ENCODE data around the gene ZSWIM8.
A peak's percentile ranks its signal among the peaks of the same experiment; 100 is the strongest.

ZSWIM8 gene

DNA sequence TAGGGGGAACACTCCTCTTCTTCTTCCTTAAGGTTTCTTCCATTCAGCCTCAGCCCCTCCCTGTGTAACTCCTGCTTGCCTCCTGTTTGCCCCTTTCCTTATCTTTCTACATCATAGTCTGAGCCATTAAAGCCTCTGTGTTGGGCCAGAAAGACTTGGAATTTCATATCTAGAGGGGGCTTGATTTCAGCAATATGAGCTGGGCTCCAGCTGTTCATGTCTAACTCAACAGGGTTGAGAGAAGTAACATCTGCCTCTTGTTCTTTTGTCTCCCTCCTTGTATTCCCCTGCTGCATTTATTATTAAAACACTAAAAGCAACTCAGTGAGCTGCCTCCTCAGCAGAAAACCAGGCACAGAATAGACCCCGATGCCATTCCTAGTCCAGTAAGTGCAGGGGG is 23.6 kb upstream of the ZSWIM8 start:
- Mint-ChIP-seq H3K36me3 (ENCODE audit: insufficient read depth) (peaks cover 65% of the 10 kb centered on the region), H3K27me3 (no peaks in the 10 kb centered on the region), H3K27ac (ENCODE audit: low read depth) (peak overlapping the region; percentile 92), H3K4me3 (peak overlapping the region; percentile 52), H3K4me1 (peaks cover 79% of the 10 kb centered on the region), H3K9me3 (no peaks in the 10 kb centered on the region)
- DNase-seq (ENCODE audit: low spot score in 2 of 2) (no peak), ATAC-seq (replicated peaks; ENCODE audit: extremely low read depth, poor library complexity, severe bottlenecking) (no peak)

DNA sequence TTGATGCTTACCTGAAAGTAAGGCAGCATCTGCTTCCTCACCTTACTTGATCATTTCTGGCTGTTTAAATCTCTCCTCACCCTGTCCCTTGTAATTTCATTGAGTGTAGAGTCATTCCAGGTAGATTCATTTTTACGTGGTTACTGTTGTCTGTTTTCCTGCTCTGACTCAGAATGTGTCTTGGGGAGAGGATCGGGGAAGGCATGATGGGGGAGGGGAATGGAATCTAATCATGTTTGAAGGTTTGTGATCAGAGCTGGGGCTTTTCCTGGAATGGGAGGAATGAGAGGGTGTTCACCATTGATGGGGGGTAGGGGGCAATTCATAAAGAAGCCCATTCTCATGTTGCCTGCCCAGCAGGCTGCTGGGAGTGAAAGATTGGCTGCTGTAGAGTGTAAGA is 22.5 kb upstream of the ZSWIM8 start:
- ATAC-seq (replicated peaks; ENCODE audit: extremely low read depth, poor library complexity, severe bottlenecking) (no peak), DNase-seq (ENCODE audit: low spot score in 2 of 2) (no peak)
- H3K36me3 Mint-ChIP-seq (ENCODE audit: insufficient read depth): peaks cover 67% of the 10 kb centered on the region
- no peaks in the 10 kb centered on the region for H3K9me3 Mint-ChIP-seq
- H3K4me1 Mint-ChIP-seq: peaks cover 73% of the 10 kb centered on the region
- H3K4me3 Mint-ChIP-seq: peak overlapping the region; percentile 43
- no peaks in the 10 kb centered on the region for H3K27me3 Mint-ChIP-seq
- peak overlapping the region; percentile 92 for H3K27ac Mint-ChIP-seq (ENCODE audit: low read depth)

DNA sequence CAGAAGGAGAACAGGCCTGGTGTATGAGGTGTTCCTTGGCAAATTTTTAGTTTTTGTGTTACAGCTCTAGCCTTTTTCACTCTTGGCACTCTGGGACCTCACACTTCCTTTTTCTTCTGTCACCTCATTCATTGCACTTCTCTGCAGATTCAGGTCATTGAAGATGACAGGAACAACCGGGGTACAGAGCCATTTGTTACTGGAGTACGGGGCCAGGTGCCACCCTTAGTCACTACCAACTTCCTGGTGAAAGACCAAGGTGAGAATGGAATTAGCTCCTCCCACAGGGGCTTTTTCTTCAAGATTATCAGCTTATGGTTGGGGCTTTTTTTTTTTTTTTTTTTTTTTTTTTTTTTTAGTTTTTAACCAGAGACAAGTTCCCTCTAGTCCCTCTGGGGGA is 22.1 kb upstream of the ZSWIM8 start:
- peak in 1 of 2 donors; percentile 32 for DNase-seq (ENCODE audit: low spot score in 2 of 2)
- Mint-ChIP-seq H3K4me3 (peak overlapping the region; percentile 43), H3K27me3 (no peaks in the 10 kb centered on the region), H3K27ac (ENCODE audit: low read depth) (peak overlapping the region; percentile 92), H3K4me1 (peaks cover 68% of the 10 kb centered on the region), H3K36me3 (ENCODE audit: insufficient read depth) (peaks cover 72% of the 10 kb centered on the region), H3K9me3 (no peaks in the 10 kb centered on the region)
- no peak for ATAC-seq (replicated peaks; ENCODE audit: extremely low read depth, poor library complexity, severe bottlenecking)

DNA sequence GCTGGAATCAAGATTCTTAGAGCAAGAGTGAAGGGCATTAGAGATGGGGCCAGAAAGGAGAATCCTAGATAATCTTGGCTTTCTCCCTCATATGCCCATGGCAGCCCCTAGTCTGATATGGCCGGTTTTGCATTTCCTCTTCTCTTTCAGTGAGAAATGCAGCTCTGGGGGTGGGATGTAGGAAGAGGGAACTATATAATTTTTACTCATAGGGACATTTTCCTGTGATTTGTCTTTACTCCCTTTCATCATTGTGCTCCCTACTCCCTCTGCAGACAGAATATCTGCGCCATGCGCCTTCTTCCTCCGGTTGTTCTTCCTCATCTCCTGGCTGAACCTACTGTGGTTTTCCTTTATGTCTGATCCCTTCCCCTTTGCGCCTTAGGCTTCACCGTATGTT is 20.3 kb upstream of the ZSWIM8 start:
- Mint-ChIP-seq H3K27me3 (no peaks in the 10 kb centered on the region), H3K4me1 (peaks cover 66% of the 10 kb centered on the region), H3K27ac (ENCODE audit: low read depth) (no peak overlapping the region), H3K36me3 (ENCODE audit: insufficient read depth) (peaks cover 78% of the 10 kb centered on the region), H3K4me3 (no peak overlapping the region), H3K9me3 (no peaks in the 10 kb centered on the region)
- ATAC-seq (replicated peaks; ENCODE audit: extremely low read depth, poor library complexity, severe bottlenecking) (no peak), DNase-seq (ENCODE audit: low spot score in 2 of 2) (no peak)

DNA sequence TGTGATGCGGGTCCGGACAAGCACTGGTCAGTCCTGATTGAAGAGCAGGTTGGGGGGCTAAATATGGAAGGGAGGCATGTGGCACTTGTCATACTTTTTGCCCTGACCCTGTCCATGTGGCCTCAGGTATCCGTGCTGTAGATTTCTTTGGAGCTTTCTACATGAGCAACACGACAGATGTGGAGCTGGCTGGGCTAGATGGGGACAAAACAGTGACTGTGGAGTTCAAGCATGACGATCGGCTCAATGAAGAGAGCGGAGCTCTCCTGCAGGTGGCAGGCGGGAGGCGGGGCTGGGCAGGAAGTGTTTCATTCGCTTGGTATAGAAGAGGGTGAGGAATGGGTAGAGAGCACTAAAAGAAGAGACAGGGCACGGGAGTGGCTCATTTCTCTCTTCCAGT is 16.5 kb upstream of the ZSWIM8 start:
- Mint-ChIP-seq H3K4me1 (peaks cover 56% of the 10 kb centered on the region), H3K27ac (ENCODE audit: low read depth) (peak overlapping the region; percentile 48), H3K4me3 (peak overlapping the region; percentile 19), H3K27me3 (no peaks in the 10 kb centered on the region), H3K36me3 (ENCODE audit: insufficient read depth) (peaks cover 78% of the 10 kb centered on the region), H3K9me3 (no peaks in the 10 kb centered on the region)
- DNase-seq (ENCODE audit: low spot score in 2 of 2) (peak; percentile 30 to 49), ATAC-seq (replicated peaks; ENCODE audit: extremely low read depth, poor library complexity, severe bottlenecking) (peak; percentile 34)

DNA sequence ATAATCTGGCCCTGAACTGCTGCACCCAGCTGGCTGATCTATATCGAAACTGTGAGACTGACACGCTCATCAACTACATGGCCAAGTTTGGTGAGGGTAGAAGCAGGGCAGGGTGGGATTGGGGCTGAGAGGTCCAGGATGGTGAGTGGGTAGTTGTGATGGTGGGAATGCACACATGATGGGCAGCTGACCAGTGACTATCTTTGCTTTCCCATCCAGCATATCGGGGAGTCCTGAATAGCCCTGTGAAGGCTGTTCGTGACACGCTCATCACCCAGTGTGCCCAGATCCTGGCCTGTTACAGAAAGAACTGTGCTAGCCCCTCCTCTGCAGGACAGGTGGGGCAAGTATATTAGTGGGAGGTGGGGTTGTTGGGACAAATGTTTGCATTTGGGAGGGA is 16.0 kb upstream of the ZSWIM8 start:
- Mint-ChIP-seq H3K4me3 (peak overlapping the region; percentile 19), H3K27me3 (no peaks in the 10 kb centered on the region), H3K4me1 (peaks cover 59% of the 10 kb centered on the region), H3K9me3 (no peaks in the 10 kb centered on the region), H3K36me3 (ENCODE audit: insufficient read depth) (peaks cover 73% of the 10 kb centered on the region), H3K27ac (ENCODE audit: low read depth) (peak overlapping the region; percentile 48)
- ATAC-seq (replicated peaks; ENCODE audit: extremely low read depth, poor library complexity, severe bottlenecking) (no peak), DNase-seq (ENCODE audit: low spot score in 2 of 2) (no peak)

DNA sequence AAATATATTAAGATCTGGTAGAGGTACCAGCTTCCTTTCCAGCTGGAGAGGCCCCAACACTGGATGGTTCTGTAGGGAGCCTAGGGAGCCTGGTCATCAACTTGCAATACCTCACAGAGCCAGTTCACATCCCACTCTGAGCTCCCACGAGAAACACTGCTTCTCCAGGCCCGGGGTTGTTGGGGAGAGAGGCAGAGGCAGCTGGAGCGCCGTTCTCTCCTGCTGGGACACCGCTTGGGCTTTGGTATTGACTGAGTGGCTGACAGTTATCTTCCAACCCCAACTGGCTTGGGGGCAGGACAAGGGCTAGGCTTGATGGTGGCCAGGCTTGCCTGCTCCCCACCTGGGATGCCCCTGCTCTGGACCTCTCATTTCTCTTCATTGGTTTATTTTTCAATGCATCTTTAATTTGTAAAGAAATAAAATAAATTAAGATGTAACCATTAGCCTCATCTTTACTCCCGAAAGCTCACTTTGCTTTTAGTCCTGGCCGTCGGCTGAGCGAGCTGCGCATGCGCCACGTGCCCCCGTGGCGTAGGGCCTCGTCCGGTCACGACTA is 13.6 kb upstream of the ZSWIM8 start:
- DNase-seq (ENCODE audit: low spot score in 2 of 2) (no peak), ATAC-seq (replicated peaks; ENCODE audit: extremely low read depth, poor library complexity, severe bottlenecking) (peak; percentile 38)
- Mint-ChIP-seq H3K27me3 (no peaks in the 10 kb centered on the region), H3K9me3 (no peaks in the 10 kb centered on the region), H3K27ac (ENCODE audit: low read depth) (peak overlapping the region; percentile 89), H3K4me1 (peaks cover 62% of the 10 kb centered on the region), H3K36me3 (ENCODE audit: insufficient read depth) (peaks cover 71% of the 10 kb centered on the region), H3K4me3 (peak overlapping the region; percentile 86)

DNA sequence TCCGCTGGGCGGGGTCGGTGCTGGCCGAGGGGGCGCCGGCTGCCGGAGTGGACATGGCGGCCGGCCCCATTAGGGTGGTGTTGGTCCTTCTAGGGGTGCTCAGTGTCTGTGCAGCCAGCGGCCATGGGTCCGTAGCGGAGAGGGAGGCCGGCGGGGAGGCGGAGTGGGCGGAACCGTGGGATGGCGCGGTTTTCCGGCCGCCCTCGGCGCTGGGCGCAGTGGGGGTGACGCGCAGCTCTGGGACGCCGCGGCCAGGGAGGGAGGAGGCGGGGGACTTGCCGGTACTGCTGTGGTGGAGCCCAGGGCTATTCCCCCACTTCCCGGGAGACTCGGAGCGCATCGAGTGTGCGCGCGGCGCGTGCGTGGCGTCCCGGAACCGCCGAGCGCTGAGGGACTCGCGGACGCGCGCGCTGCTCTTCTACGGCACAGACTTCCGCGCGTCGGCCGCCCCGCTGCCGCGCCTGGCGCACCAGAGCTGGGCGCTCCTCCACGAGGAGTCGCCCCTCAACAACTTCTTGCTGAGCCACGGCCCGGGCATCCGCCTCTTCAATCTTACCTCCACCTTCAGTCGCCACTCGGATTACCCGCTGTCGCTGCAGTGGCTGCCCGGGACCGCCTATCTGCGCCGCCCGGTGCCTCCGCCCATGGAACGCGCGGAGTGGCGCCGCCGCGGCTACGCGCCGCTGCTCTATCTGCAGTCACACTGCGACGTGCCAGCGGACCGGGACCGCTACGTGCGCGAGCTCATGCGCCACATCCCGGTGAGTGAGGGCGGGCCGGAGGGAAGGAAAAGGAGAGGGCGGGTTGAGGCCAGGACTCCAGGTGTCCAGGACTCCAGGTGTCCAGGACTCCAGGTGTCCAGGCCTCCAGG is 12.9 kb upstream of the ZSWIM8 start:
- Mint-ChIP-seq H3K36me3 (ENCODE audit: insufficient read depth) (peaks cover 74% of the 10 kb centered on the region), H3K4me1 (peaks cover 66% of the 10 kb centered on the region), H3K27me3 (no peaks in the 10 kb centered on the region), H3K9me3 (no peaks in the 10 kb centered on the region), H3K4me3 (peak overlapping the region; percentile 86), H3K27ac (ENCODE audit: low read depth) (peak overlapping the region; percentile 89)
- ATAC-seq (replicated peaks; ENCODE audit: extremely low read depth, poor library complexity, severe bottlenecking): peak; percentile 71
- DNase-seq (ENCODE audit: low spot score in 2 of 2): peak; percentile 67 to 70

DNA sequence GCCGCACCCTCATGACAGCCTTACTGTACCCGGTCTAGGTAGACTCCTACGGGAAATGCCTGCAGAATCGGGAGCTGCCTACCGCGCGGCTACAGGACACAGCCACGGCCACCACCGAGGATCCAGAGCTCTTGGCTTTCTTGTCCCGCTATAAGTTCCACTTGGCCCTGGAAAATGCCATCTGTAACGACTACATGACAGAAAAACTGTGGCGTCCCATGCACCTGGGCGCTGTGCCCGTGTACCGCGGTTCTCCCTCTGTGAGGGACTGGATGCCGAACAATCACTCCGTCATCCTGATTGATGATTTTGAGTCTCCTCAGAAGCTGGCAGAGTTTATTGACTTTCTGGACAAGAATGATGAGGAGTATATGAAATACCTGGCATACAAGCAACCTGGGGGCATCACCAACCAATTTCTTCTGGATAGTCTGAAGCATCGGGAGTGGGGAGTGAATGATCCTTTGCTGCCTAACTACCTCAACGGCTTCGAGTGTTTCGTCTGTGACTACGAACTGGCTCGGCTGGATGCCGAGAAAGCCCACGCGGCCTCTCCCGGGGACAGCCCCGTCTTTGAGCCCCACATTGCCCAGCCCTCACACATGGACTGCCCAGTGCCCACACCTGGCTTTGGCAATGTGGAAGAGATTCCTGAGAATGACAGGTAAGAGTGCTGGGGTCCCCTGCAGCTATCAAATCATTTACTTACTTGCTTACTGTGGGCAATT is 12.1 kb upstream of the ZSWIM8 start:
- no peak for DNase-seq (ENCODE audit: low spot score in 2 of 2)

DNA sequence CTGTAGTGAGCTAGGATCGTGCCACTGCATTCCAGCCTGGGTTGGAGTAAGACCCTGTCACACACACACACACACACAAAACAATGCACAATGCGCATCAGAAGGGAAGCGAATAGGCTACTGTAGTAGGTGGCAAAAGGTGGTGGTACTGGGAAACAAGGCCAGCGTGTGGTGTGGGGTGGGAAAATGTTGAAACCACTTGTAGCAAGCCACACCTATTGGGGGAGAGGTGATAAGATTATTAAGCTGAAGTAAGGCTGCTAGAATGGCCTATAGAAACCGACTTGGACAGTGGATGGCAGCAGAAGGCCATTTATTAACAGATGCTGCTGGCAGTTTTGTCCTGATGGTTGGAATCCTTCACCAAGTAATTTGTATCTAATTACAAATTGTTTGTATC is 10.8 kb upstream of the ZSWIM8 start:
- Mint-ChIP-seq H3K4me3 (peak overlapping the region; percentile 86), H3K4me1 (peaks cover 57% of the 10 kb centered on the region), H3K36me3 (ENCODE audit: insufficient read depth) (peaks cover 72% of the 10 kb centered on the region), H3K9me3 (no peaks in the 10 kb centered on the region), H3K27me3 (no peaks in the 10 kb centered on the region), H3K27ac (ENCODE audit: low read depth) (no peak overlapping the region)
- DNase-seq (ENCODE audit: low spot score in 2 of 2) (peak in 1 of 2 donors; percentile 37), ATAC-seq (replicated peaks; ENCODE audit: extremely low read depth, poor library complexity, severe bottlenecking) (peak; percentile 18)

More for the DNA sequence above, 12.1 kb upstream of the ZSWIM8 start:
- ATAC-seq (replicated peaks; ENCODE audit: extremely low read depth, poor library complexity, severe bottlenecking): no peak
- H3K4me1 Mint-ChIP-seq: peaks cover 66% of the 10 kb centered on the region
- H3K9me3 Mint-ChIP-seq: no peaks in the 10 kb centered on the region
- no peaks in the 10 kb centered on the region for H3K27me3 Mint-ChIP-seq
- peak overlapping the region; percentile 86 for H3K4me3 Mint-ChIP-seq
- H3K36me3 Mint-ChIP-seq (ENCODE audit: insufficient read depth): peaks cover 71% of the 10 kb centered on the region
- peak overlapping the region; percentile 89 for H3K27ac Mint-ChIP-seq (ENCODE audit: low read depth)

DNA sequence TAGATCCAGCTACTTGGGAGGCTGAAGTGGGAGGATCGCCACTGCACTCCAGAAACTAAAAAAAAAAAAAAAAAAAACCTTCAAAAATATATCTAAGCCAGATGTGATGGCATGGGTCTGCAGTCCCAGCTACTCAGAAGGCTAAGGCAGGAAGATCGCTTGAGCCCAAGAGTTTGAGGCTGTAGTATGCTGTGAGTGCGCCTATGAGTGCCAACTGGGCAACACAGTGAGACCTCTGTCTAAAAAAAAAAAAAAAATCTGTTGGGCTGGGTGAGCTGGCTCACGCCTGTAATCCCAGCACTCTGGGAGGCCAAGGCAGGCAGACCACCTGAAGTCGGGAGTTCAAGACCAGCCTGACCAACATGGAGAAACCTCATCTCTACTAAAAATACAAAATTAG is 6.4 kb upstream of the ZSWIM8 start:
- Mint-ChIP-seq H3K9me3 (no peaks in the 10 kb centered on the region), H3K4me1 (peaks cover 55% of the 10 kb centered on the region), H3K4me3 (no peak overlapping the region), H3K36me3 (ENCODE audit: insufficient read depth) (peaks cover 51% of the 10 kb centered on the region), H3K27ac (ENCODE audit: low read depth) (no peak overlapping the region), H3K27me3 (no peaks in the 10 kb centered on the region)
- DNase-seq (ENCODE audit: low spot score in 2 of 2) (no peak), ATAC-seq (replicated peaks; ENCODE audit: extremely low read depth, poor library complexity, severe bottlenecking) (no peak)

DNA sequence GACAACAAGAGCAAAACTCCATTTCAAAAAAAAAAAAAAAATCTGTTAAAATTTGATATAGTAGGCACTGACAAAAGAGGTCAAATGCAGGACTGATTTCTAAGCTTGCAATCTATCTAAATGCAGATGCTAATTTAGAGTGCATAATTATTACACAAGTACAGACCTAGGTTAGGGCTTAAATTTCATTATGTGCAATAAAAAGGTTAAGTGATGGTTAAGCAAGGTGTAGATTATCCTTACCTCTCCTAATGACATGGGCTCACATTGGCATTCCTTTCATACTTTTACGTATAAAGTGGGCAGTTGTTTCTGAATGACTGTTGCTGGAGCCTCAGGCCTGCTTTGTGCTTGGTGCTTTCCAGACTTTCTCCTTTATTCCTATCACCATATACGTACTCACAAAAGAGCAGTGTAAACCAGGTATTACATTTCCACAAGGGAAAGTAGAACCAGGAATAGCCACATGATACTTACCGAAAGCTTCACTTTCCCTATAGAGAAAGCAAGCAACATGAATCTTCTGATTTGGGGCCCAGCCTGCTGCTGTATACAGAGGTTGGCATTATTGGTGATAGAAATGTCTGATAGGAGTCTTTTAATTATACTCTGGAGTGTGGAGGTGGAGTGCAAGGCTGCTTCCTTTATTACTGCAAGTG is 5.7 kb upstream of the ZSWIM8 start:
- peak overlapping the region; percentile 96 for H3K27ac Mint-ChIP-seq (ENCODE audit: low read depth)
- H3K4me1 Mint-ChIP-seq: peaks cover 48% of the 10 kb centered on the region
- H3K4me3 Mint-ChIP-seq: peak overlapping the region; percentile 97
- ATAC-seq (replicated peaks; ENCODE audit: extremely low read depth, poor library complexity, severe bottlenecking) (no peak), DNase-seq (ENCODE audit: low spot score in 2 of 2) (no peak)
- H3K9me3 Mint-ChIP-seq: no peaks in the 10 kb centered on the region
- H3K36me3 Mint-ChIP-seq (ENCODE audit: insufficient read depth): peaks cover 49% of the 10 kb centered on the region
- no peaks in the 10 kb centered on the region for H3K27me3 Mint-ChIP-seq
